H1 (cell line): ENCODE measurements around the gene EHD4. TPM values are rescaled to one million over a fixed set of nuclear protein-coding genes. Genes with fewer than 3 reads are reported as not detected.

Experiments
- CTCF ChIA-PET: fragments of 300-600 bp; sonication (Branson Sonifier 250); formaldehyde crosslinking; loops from one replicate; lab custom pipeline; 2021; ENCODE audit not compliant: partially characterized antibody; lab: Charles Lee
- POLR2A ChIA-PET: fragments of 300-600 bp; sonication (Branson Sonifier 250); formaldehyde crosslinking; loops from one replicate; lab custom pipeline; 2021; ENCODE audit warnings: inconsistent platforms; ENCODE audit not compliant: partially characterized antibody; lab: Charles Lee
- DNase-seq, 2 experiments: peaks; one replicate each; pipeline versions ENCODE4 v3.0.0 to v3.0.0-alpha.2; 2010 to 2022; ENCODE audit warnings: low spot score in 2 of 2, low read depth in 1 of 2, mixed read lengths in 1 of 2
- FAIRE-seq: peaks from 2 replicates; lab custom pipeline; 2011; peaks lifted over from hg19 to GRCh38; lab: Jason Lieb, UNC
- H2AFZ ChIP-seq: 2 replicates; pipeline ENCODE4 v1.8.1; 2012; ENCODE audit warnings: low read length, inconsistent platforms
- H2AK5ac ChIP-seq: 2 replicates; pipeline ENCODE4 v1.6.1; 2013; ENCODE audit warnings: low read depth, low read length
- H2BK120ac ChIP-seq: replicated peaks from 2 replicates; pipeline ENCODE3; 2013; ENCODE audit warnings: low read depth, low read length, inconsistent platforms
- H2BK12ac ChIP-seq: 2 replicates; pipeline ENCODE4 v1.6.1; 2013; ENCODE audit warnings: low read depth, low read length
- H2BK15ac ChIP-seq: 2 replicates; pipeline ENCODE4 v1.6.1; 2013; ENCODE audit warnings: low read length
- H2BK20ac ChIP-seq: 2 replicates; pipeline ENCODE4 v1.6.1; 2013; ENCODE audit warnings: low read length
- H2BK5ac ChIP-seq: 2 replicates; pipeline ENCODE4 v1.6.1; 2013; ENCODE audit warnings: low read depth, low read length
- H3K14ac ChIP-seq: 2 replicates; pipeline ENCODE4 v1.6.1; 2013; ENCODE audit warnings: inconsistent platforms; ENCODE audit not compliant: insufficient read length
- H3K18ac ChIP-seq: 2 replicates; pipeline ENCODE4 v1.6.1; 2013; ENCODE audit warnings: low read length; ENCODE audit errors: extremely low read depth
- H3K23ac ChIP-seq: 2 replicates; pipeline ENCODE4 v1.6.1; 2013; ENCODE audit warnings: inconsistent platforms; ENCODE audit not compliant: insufficient read length
- H3K23me2 ChIP-seq: 2 replicates; pipeline ENCODE4 v1.6.1; 2013; ENCODE audit warnings: low read depth, low read length
- H3K27ac ChIP-seq: 2 replicates; pipeline ENCODE4 v1.6.1; 2011; ENCODE audit warnings: low read depth, low read length, inconsistent platforms
- H3K27me3 ChIP-seq, 4 experiments: replicated peaks in 1 of 4; 1 replicate in 1 of 4; 2 replicates in 3 of 4; pipeline versions ENCODE4 v1.6.1 to v1.8.1; 2011 to 2013; ENCODE audit warnings: low read length in 3 of 4, mild to moderate bottlenecking in 3 of 4, inconsistent platforms in 2 of 4, mixed read lengths in 2 of 4, moderate library complexity in 1 of 4; ENCODE audit not compliant: control insufficient read depth in 3 of 4, insufficient read depth in 3 of 4; ENCODE audit errors: extremely low read depth in 1 of 4
- H3K36me3 ChIP-seq, 4 experiments: 2 replicates each; pipeline versions ENCODE4 v1.6.1 to v1.8.1; 2011 to 2013; ENCODE audit warnings: mild to moderate bottlenecking in 4 of 4, low read length in 3 of 4, moderate library complexity in 2 of 4, control low read depth in 1 of 4, inconsistent platforms in 1 of 4; ENCODE audit not compliant: insufficient read depth in 4 of 4, control insufficient read depth in 2 of 4
- H3K4ac ChIP-seq: replicated peaks from 2 replicates; pipeline ENCODE3; 2013; ENCODE audit warnings: low read length, low read depth, mixed read lengths, inconsistent platforms; ENCODE audit not compliant: insufficient read length
- H3K4me1 ChIP-seq, 4 experiments: replicated peaks in 1 of 4; 1 replicate in 1 of 4; 2 replicates in 3 of 4; pipeline versions ENCODE4 v1.6.1 to v1.8.1; 2011 to 2013; ENCODE audit warnings: low read length in 3 of 4, inconsistent platforms in 2 of 4, mixed read lengths in 1 of 4; ENCODE audit not compliant: insufficient read depth in 4 of 4, control insufficient read depth in 3 of 4
- H3K4me2 ChIP-seq, 2 experiments: 2 replicates each; pipeline versions ENCODE4 v1.6.1 to v1.8.1; 2011 to 2013; ENCODE audit warnings: low read depth in 2 of 2, low read length in 2 of 2, control low read depth in 1 of 2, inconsistent platforms in 1 of 2, mild to moderate bottlenecking in 1 of 2; ENCODE audit not compliant: insufficient read depth in 1 of 2
- H3K4me3 ChIP-seq, 4 experiments: fragments of 200-600, 300-600 bp in 1 of 4; sonication (generic), shearing (Covaris generic), sonication (Bioruptor Twin) in 1 of 4; 2 replicates each; pipeline versions ENCODE4 v1.5.1 to v1.8.1; 2011 to 2016; ENCODE audit warnings: low read length in 4 of 4, low read depth in 3 of 4, control low read depth in 2 of 4, inconsistent platforms in 2 of 4, mild to moderate bottlenecking in 2 of 4, mixed read lengths in 1 of 4, moderate library complexity in 1 of 4; ENCODE audit not compliant: insufficient read depth in 2 of 4; ENCODE audit errors: extremely low read depth in 1 of 4
- H3K56ac ChIP-seq: replicated peaks from 2 replicates; pipeline ENCODE3; 2013; ENCODE audit warnings: low read depth, mild to moderate bottlenecking, mixed read lengths, low read length, inconsistent platforms; ENCODE audit not compliant: insufficient read length
- H3K79me1 ChIP-seq: 2 replicates; pipeline ENCODE4 v1.6.1; 2013; ENCODE audit warnings: low read depth, low read length, control low read depth
- H3K79me2 ChIP-seq, 2 experiments: 2 replicates each; pipeline versions ENCODE4 v1.6.1 to v1.8.1; 2012 to 2013; ENCODE audit warnings: low read length in 2 of 2, mild to moderate bottlenecking in 2 of 2, inconsistent platforms in 1 of 2; ENCODE audit not compliant: insufficient read depth in 2 of 2, control insufficient read depth in 1 of 2
- H3K9ac ChIP-seq, 4 experiments: replicated peaks in 1 of 4; 1 replicate in 1 of 4; 2 replicates in 3 of 4; pipeline versions ENCODE4 v1.6.1 to v1.8.1; 2011 to 2013; ENCODE audit warnings: low read depth in 3 of 4, low read length in 3 of 4, control low read depth in 2 of 4, mild to moderate bottlenecking in 2 of 4, moderate library complexity in 2 of 4, inconsistent platforms in 1 of 4; ENCODE audit errors: extremely low read depth in 1 of 4
- H3K9me3 ChIP-seq, 2 experiments: 2 replicates each; pipeline versions ENCODE4 v1.6.1 to v1.8.1; 2012 to 2013; ENCODE audit warnings: mild to moderate bottlenecking in 2 of 2, moderate library complexity in 2 of 2, control low read depth in 1 of 2, inconsistent platforms in 1 of 2, low read depth in 1 of 2, low read length in 1 of 2, mixed read lengths in 1 of 2; ENCODE audit not compliant: insufficient read depth in 2 of 2
- H4K20me1 ChIP-seq, 2 experiments: replicated peaks in 1 of 2; 2 replicates each; pipeline versions ENCODE3 to v1.8.1; 2011 to 2013; ENCODE audit warnings: inconsistent platforms in 2 of 2, low read length in 2 of 2, mild to moderate bottlenecking in 1 of 2; ENCODE audit not compliant: insufficient read depth in 2 of 2, control insufficient read depth in 1 of 2
- H4K5ac ChIP-seq: 2 replicates; pipeline ENCODE4 v1.6.1; 2013; ENCODE audit warnings: low read length, low read depth, mixed read lengths, inconsistent platforms; ENCODE audit not compliant: insufficient read length
- H4K8ac ChIP-seq: 2 replicates; pipeline ENCODE4 v1.8.0; 2013; ENCODE audit warnings: mild to moderate bottlenecking, moderate library complexity, low read length, inconsistent platforms; ENCODE audit not compliant: insufficient read depth; ENCODE audit errors: extremely low read depth
- H4K91ac ChIP-seq: replicated peaks from 2 replicates; pipeline ENCODE3; 2013; ENCODE audit warnings: low read length, mixed read lengths, inconsistent platforms; ENCODE audit not compliant: insufficient read length
- BRCA1 ChIP-seq: IDR thresholded peaks from 2 replicates; pipeline ENCODE4 v1.6.1; 2012; ENCODE audit warnings: low read depth, low read length, improper control_type of control experiment
- CHD2 ChIP-seq: IDR thresholded peaks from 2 replicates; pipeline ENCODE4 v1.6.1; 2012; ENCODE audit warnings: low read length, improper control_type of control experiment
- HDAC2 ChIP-seq, 2 experiments: fragments of 300-600 bp in 1 of 2; sonication (generic) in 1 of 2; IDR thresholded peaks; 2 replicates each; pipeline ENCODE4 v1.6.1; 2011 to 2012; ENCODE audit warnings: low read depth in 2 of 2, low read length in 2 of 2, mild to moderate bottlenecking in 2 of 2, moderate library complexity in 2 of 2, borderline replicate concordance in 1 of 2, inconsistent platforms in 1 of 2
- JUND ChIP-seq: IDR thresholded peaks from 2 replicates; pipeline ENCODE4 v1.6.1; 2011; ENCODE audit warnings: mild to moderate bottlenecking, improper control_type of control experiment, low read length
- MAX ChIP-seq: IDR thresholded peaks from 2 replicates; pipeline ENCODE4 v1.6.1; 2012; ENCODE audit warnings: inconsistent platforms
- NANOG ChIP-seq: IDR thresholded peaks from 2 replicates; pipeline ENCODE4 v1.6.1; 2011; ENCODE audit warnings: low read length, low read depth, mild to moderate bottlenecking, inconsistent platforms; ENCODE audit not compliant: insufficient read depth, poor library complexity, severe bottlenecking
- POLR2A ChIP-seq, 2 experiments: IDR thresholded peaks; 1 replicate in 1 of 2; 2 replicates in 1 of 2; pipeline ENCODE4 v1.6.1; 2011; ENCODE audit warnings: low read depth in 2 of 2, low read length in 2 of 2, mild to moderate bottlenecking in 2 of 2; ENCODE audit errors: control extremely low read depth in 1 of 2
- RNF2 ChIP-seq: fragments of 200-900, 300-1000 bp; sonication (generic); IDR thresholded peaks from 2 replicates; pipeline ENCODE4 v1.7.1; 2016; ENCODE audit warnings: borderline replicate concordance, low read depth, mild to moderate bottlenecking, antibody characterized with exemption, low read length; ENCODE audit not compliant: poor library complexity, severe bottlenecking; ENCODE audit errors: missing control alignments
- SAP30 ChIP-seq: fragments of 300-600 bp; sonication (generic); IDR thresholded peaks from 2 replicates; pipeline ENCODE4 v1.7.1; 2012; ENCODE audit warnings: low read length, moderate library complexity, mild to moderate bottlenecking, inconsistent platforms; ENCODE audit not compliant: insufficient read depth, insufficient replicate concordance
- SIRT6 ChIP-seq: IDR thresholded peaks from one replicate; pipeline ENCODE4 v1.7.1; 2012; ENCODE audit warnings: low read length, inconsistent platforms
- SRF ChIP-seq: IDR thresholded peaks from 2 replicates; pipeline ENCODE4 v1.6.1; 2011; ENCODE audit warnings: mild to moderate bottlenecking, low read depth, low read length, moderate library complexity
- YY1 ChIP-seq: IDR thresholded peaks from 2 replicates; pipeline ENCODE4 v1.6.1; 2011; ENCODE audit warnings: low read depth, mild to moderate bottlenecking, low read length
- ZNF274 ChIP-seq: IDR thresholded peaks from 2 replicates; pipeline ENCODE4 v1.7.0; 2012; ENCODE audit warnings: low read length, borderline replicate concordance; ENCODE audit errors: extremely low read depth
- WGBS, 2 experiments: shearing (Covaris generic) in 1 of 2; methylation state at CpG; one replicate each; pipeline versions ENCODE4 v1.1.6 to v1.1.7; 2013 to 2015; ENCODE audit warnings: low lambda C conversion rate in 2 of 2, mixed read lengths in 2 of 2, inconsistent platforms in 1 of 2, low coverage in 1 of 2, missing lambda C conversion rate in 1 of 2; ENCODE audit not compliant: insufficient replicate concordance in 2 of 2, insufficient coverage in 1 of 2, insufficient read length in 1 of 2; ENCODE audit errors: extremely low coverage in 1 of 2, missing lambda C conversion rate in 1 of 2; 5-methylcytosine and 5-hydroxymethylcytosine counted together
- polyA plus RNA-seq, 7 experiments: library from polyadenylated mRNA; depleted of rRNA in 3 of 7; stranded (reverse) in 5 of 7; unstranded in 2 of 7; fragments of >200 nt in 5 of 7; fragments of 200-250 nt in 2 of 7; gene quantifications; 1 replicate in 5 of 7; 2 replicates in 1 of 7; 4 replicates in 1 of 7; pipeline versions ENCODE4 v1.2.1 to v1.2.3, GENCODE V29; 2011 to 2013; ENCODE audit warnings: missing spikeins in 2 of 7, mixed read lengths in 2 of 7
- total RNA-seq: library from RNA; stranded (reverse); fragmentation: NEBNext Ultra II Directional; extraction: Animal tissue kit (Norgen Biotek cat#: 25700); gene quantifications from 2 replicates; pipeline ENCODE4 v1.2.1, GENCODE V29; 2021

Gene EHD4
- total and polyA plus RNA-seq, 2 of the 8 experiments (the other 6 are each of a cell fraction or from before 2014, with no cell fraction given), result 17.5 to 24.5 TPM

- Histone ChIP-seq H3K27me3 (no peaks in the 10 kb centered on the region; a peak in 2 of 7 replicates), H3K4me1 (peaks cover 0 to 2% (median 0%) of the 10 kb centered on the region in 4 experiments; a peak in 3 of 7 replicates), H4K20me1 (no peaks in the 10 kb centered on the region), H2AFZ (no peak overlapping the region), H3K4me3 (no peak overlapping the region), H3K23me2 (no peaks in the 10 kb centered on the region), H3K36me3 (no peaks in the 10 kb centered on the region), H3K9me3 (no peaks in the 10 kb centered on the region), H4K91ac (no peak overlapping the region), H2AK5ac (no peak overlapping the region), H2BK5ac (no peak overlapping the region), H3K56ac (no peak overlapping the region), H2BK15ac (0 out of 2 replicates have a peak overlapping the region, but pooled peaks have one; percentile 46), H2BK120ac (no peak overlapping the region), H2BK12ac (no peak overlapping the region), H3K27ac (no peak overlapping the region), H3K4ac (no peak overlapping the region), H3K23ac (no peak overlapping the region), H3K4me2 (no peak overlapping the region), H3K79me2 (no peaks in the 10 kb centered on the region), H4K5ac (no peak overlapping the region), H2BK20ac (no peak overlapping the region), H3K14ac (no peak overlapping the region), H3K9ac (no peak overlapping the region), H4K8ac (no peak overlapping the region), H3K79me1 (no peaks in the 10 kb centered on the region), H3K18ac (no peak overlapping the region)
- no peak for DNase-seq
- ChIA-PET POLR2A (interaction anchor here (1.3 kb wide), 1 partner anchor 39 kb away, joined by 3 read pairs; no protein-coding TSS in a partner anchor), CTCF (interaction anchor here (0.6 to 4.3 kb wide), 3 partner anchors 14 to 87 kb away, joined by 3 to 29 read pairs (median 4); no protein-coding TSS in a partner anchor)
- FAIRE-seq, result no peak
- WGBS, 2 experiments, result 84% methylated on average over 6 of the region's 6 CpGs; no CpG with 5 or more reads in 1 of the 2 experiments
- no peak for TF ChIP-seq POLR2A (IDR thresholded peaks at IDR 0.05; ENCODE audit: control extremely low read depth in 1 of 2, low read depth in 2 of 2, low read length in 2 of 2)
- TF ChIP-seq JUND, result no peak
- no peak for TF ChIP-seq CHD2
- TF ChIP-seq SIRT6, result no peak
- no peak for TF ChIP-seq SAP30
- no peak for TF ChIP-seq BRCA1
- no peak for TF ChIP-seq SRF
- TF ChIP-seq MAX, result no peak
- TF ChIP-seq HDAC2 (IDR thresholded peaks at IDR 0.05; ENCODE audit: borderline replicate concordance in 1 of 2, low read depth in 2 of 2, low read length in 2 of 2), result no peak
- TF ChIP-seq NANOG, result no peak
- no peak for TF ChIP-seq YY1
- no peak for TF ChIP-seq RNF2
- TF ChIP-seq ZNF274, result no peak
Measured at GRCh38 chr15:41890050-41890690, 82.2 kb downstream of the EHD4 start.
